ENCODE results near the gene BTBD18. TPM values are rescaled to one million over a fixed set of nuclear protein-coding genes. Genes with fewer than 3 reads are reported as not detected.
A peak's percentile ranks its signal among the peaks of the same experiment; 100 is the strongest.

Gene BTBD18
- total and polyA plus RNA-seq, 10 of the 15 experiments (the other 5 are each of a cell fraction or from before 2014, with no cell fraction given) = 0.05 to 0.58 (median 0.19) TPM; not detected in 6

DNA sequence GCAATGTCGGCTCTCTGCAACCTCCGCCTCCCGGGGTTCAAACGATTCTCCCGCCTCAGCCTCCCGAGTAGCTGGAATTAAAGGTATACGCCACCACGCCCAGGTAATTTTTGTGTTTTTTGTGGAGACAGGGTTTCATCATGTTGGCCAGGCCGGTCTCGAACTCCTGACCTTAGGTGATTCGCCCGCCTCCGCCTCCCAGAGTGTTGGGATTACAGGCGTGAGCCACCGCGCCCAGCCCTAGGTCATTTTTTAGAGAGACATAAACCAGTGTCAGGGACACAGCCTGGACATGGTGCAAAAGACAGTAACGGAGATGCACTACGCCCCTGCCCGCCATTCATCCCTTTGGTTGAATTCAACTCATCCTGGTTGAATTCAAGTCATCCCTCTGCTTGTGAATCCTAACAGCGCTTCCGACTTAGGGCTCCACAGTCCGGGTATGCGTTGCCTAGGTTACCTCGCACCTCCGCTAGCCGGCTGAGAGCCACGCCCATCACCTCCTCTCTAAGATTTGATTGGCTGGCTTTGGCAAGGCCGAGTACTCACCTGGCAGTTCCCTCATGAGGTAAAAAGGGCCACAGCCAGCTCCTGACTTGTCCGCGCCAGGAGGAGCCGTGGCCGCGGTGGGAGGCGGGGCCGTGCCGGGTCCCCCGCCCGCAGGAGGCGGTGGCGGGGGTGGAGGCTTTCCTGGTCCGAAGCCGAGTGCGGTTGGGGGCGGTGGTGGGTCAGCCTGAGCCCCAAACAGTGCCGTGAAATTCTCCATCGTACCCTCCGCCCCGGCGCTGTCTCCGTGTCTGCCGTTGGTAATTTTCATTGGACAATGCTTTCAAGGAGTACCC, 40.0 kb downstream of the BTBD18 start, which contains the start of gene MED19 (continued):
- TF ChIP-seq SRF (IDR thresholded peaks at IDR 0.05; ENCODE audit: low read depth in 2 of 2, low read length in 2 of 2) (no peak), HDAC2 (IDR thresholded peaks at IDR 0.05) (no peak), CREB1 (IDR thresholded peaks at IDR 0.05; ENCODE audit: low read depth) (no peak), ETV6 (conservative IDR thresholded peaks at IDR 0.05 in 1 of 2, IDR thresholded peaks at IDR 0.05 in 1 of 2; ENCODE audit: borderline replicate concordance in 1 of 2, low read depth in 1 of 2) (no peak), YY1 (IDR thresholded peaks at IDR 0.05; ENCODE audit: low read depth, low read length) (no peak), ZBED1 (IDR thresholded peaks at IDR 0.05; ENCODE audit: borderline replicate concordance) (no peak), SUZ12 (IDR thresholded peaks at IDR 0.05; ENCODE audit: unreplicated experiment) (no peak), GATAD2B (conservative IDR thresholded peaks at IDR 0.05; ENCODE audit: low read depth) (peak; percentile 37; the same call in 1 of the 2 replicates), ZSCAN29 (IDR thresholded peaks at IDR 0.05) (no peak), STAT1 (conservative IDR thresholded peaks at IDR 0.05) (0 out of 2 replicates have a peak, but pooled peaks have one; percentile 72), POLR2A (IDR thresholded peaks at IDR 0.05; ENCODE audit: low read depth, low read length) (peak; percentile 59; the same call in 1 of the 2 replicates)
- TF ChIP-seq, protein P1, sequence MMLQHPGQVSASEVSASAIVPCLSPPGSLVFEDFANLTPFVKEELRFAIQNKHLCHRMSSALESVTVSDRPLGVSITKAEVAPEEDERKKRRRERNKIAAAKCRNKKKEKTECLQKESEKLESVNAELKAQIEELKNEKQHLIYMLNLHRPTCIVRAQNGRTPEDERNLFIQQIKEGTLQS (IDR thresholded peaks at IDR 0.05; ENCODE audit: borderline replicate concordance, extremely low read depth, low read depth, low read length) = no peak
- TF ChIP-seq, protein P2, sequence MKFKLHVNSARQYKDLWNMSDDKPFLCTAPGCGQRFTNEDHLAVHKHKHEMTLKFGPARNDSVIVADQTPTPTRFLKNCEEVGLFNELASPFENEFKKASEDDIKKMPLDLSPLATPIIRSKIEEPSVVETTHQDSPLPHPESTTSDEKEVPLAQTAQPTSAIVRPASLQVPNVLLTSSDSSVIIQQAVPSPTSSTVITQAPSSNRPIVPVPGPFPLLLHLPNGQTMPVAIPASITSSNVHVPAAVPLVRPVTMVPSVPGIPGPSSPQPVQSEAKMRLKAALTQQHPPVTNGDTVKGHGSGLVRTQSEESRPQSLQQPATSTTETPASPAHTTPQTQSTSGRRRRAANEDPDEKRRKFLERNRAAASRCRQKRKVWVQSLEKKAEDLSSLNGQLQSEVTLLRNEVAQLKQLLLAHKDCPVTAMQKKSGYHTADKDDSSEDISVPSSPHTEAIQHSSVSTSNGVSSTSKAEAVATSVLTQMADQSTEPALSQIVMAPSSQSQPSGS (IDR thresholded peaks at IDR 0.05; ENCODE audit: low read length) = no peak
- TF ChIP-seq, protein P3, sequence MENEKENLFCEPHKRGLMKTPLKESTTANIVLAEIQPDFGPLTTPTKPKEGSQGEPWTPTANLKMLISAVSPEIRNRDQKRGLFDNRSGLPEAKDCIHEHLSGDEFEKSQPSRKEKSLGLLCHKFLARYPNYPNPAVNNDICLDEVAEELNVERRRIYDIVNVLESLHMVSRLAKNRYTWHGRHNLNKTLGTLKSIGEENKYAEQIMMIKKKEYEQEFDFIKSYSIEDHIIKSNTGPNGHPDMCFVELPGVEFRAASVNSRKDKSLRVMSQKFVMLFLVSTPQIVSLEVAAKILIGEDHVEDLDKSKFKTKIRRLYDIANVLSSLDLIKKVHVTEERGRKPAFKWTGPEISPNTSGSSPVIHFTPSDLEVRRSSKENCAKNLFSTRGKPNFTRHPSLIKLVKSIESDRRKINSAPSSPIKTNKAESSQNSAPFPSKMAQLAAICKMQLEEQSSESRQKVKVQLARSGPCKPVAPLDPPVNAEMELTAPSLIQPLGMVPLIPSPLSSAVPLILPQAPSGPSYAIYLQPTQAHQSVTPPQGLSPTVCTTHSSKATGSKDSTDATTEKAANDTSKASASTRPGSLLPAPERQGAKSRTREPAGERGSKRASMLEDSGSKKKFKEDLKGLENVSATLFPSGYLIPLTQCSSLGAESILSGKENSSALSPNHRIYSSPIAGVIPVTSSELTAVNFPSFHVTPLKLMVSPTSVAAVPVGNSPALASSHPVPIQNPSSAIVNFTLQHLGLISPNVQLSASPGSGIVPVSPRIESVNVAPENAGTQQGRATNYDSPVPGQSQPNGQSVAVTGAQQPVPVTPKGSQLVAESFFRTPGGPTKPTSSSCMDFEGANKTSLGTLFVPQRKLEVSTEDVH (IDR thresholded peaks at IDR 0.05; ENCODE audit: low read depth, partially characterized antibody) = no peak
- TF ChIP-seq, protein P4, sequence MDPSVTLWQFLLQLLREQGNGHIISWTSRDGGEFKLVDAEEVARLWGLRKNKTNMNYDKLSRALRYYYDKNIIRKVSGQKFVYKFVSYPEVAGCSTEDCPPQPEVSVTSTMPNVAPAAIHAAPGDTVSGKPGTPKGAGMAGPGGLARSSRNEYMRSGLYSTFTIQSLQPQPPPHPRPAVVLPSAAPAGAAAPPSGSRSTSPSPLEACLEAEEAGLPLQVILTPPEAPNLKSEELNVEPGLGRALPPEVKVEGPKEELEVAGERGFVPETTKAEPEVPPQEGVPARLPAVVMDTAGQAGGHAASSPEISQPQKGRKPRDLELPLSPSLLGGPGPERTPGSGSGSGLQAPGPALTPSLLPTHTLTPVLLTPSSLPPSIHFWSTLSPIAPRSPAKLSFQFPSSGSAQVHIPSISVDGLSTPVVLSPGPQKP (IDR thresholded peaks at IDR 0.05; ENCODE audit: low read depth, low read length) = no peak
- TF ChIP-seq, protein P5, sequence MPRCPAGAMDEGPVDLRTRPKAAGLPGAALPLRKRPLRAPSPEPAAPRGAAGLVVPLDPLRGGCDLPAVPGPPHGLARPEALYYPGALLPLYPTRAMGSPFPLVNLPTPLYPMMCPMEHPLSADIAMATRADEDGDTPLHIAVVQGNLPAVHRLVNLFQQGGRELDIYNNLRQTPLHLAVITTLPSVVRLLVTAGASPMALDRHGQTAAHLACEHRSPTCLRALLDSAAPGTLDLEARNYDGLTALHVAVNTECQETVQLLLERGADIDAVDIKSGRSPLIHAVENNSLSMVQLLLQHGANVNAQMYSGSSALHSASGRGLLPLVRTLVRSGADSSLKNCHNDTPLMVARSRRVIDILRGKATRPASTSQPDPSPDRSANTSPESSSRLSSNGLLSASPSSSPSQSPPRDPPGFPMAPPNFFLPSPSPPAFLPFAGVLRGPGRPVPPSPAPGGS (IDR thresholded peaks at IDR 0.05; ENCODE audit: borderline replicate concordance, insufficient read depth, low read depth, low read length, poor library complexity, severe bottlenecking) = peak; percentile 38
- TF ChIP-seq, protein P6, sequence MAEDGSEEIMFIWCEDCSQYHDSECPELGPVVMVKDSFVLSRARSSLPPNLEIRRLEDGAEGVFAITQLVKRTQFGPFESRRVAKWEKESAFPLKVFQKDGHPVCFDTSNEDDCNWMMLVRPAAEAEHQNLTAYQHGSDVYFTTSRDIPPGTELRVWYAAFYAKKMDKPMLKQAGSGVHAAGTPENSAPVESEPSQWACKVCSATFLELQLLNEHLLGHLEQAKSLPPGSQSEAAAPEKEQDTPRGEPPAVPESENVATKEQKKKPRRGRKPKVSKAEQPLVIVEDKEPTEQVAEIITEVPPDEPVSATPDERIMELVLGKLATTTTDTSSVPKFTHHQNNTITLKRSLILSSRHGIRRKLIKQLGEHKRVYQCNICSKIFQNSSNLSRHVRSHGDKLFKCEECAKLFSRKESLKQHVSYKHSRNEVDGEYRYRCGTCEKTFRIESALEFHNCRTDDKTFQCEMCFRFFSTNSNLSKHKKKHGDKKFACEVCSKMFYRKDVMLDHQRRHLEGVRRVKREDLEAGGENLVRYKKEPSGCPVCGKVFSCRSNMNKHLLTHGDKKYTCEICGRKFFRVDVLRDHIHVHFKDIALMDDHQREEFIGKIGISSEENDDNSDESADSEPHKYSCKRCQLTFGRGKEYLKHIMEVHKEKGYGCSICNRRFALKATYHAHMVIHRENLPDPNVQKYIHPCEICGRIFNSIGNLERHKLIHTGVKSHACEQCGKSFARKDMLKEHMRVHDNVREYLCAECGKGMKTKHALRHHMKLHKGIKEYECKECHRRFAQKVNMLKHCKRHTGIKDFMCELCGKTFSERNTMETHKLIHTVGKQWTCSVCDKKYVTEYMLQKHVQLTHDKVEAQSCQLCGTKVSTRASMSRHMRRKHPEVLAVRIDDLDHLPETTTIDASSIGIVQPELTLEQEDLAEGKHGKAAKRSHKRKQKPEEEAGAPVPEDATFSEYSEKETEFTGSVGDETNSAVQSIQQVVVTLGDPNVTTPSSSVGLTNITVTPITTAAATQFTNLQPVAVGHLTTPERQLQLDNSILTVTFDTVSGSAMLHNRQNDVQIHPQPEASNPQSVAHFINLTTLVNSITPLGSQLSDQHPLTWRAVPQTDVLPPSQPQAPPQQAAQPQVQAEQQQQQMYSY (CRISPR knock-in tag; IDR thresholded peaks at IDR 0.05) = no peak
